Measurements from ENCODE around the gene EPB41L4A. TPM values are rescaled to one million over a fixed set of nuclear protein-coding genes. Genes with fewer than 3 reads are reported as not detected.

The EPB41L4A gene
- total RNA-seq, 1 donor from 2014 or later: 30.6 TPM

DNA sequence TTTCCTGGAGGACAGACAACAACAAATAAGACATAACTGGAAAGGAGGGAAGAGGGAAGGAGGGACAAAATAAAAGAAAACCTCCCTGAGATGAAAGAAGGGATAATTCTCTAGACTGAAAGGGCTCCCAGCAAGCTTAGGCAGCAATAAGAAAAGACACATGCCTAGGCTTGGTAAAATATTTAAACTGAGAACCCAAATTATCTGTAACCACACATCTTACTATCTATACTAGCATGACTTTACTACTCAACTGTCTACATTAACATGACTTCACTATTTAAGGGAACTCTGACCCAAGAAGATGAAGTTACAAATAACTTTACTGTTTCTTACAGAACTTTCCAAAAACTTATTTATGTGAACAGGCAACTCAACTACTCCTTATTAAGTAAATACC is 95.9 kb downstream of the EPB41L4A start:
- Histone ChIP-seq H3K27me3 (ENCODE audit: control insufficient read depth, insufficient read depth, low read length) (no peaks in the 10 kb centered on the region), H3K36me3 (ENCODE audit: control insufficient read depth, insufficient read depth, low read length) (no peaks in the 10 kb centered on the region), H3K4me3 (ENCODE audit: low read depth, low read length) (no peak overlapping the region)
- no peak for DNase-seq (ENCODE audit: low read depth)
- TF ChIP-seq, protein P1, sequence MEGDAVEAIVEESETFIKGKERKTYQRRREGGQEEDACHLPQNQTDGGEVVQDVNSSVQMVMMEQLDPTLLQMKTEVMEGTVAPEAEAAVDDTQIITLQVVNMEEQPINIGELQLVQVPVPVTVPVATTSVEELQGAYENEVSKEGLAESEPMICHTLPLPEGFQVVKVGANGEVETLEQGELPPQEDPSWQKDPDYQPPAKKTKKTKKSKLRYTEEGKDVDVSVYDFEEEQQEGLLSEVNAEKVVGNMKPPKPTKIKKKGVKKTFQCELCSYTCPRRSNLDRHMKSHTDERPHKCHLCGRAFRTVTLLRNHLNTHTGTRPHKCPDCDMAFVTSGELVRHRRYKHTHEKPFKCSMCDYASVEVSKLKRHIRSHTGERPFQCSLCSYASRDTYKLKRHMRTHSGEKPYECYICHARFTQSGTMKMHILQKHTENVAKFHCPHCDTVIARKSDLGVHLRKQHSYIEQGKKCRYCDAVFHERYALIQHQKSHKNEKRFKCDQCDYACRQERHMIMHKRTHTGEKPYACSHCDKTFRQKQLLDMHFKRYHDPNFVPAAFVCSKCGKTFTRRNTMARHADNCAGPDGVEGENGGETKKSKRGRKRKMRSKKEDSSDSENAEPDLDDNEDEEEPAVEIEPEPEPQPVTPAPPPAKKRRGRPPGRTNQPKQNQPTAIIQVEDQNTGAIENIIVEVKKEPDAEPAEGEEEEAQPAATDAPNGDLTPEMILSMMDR (IDR thresholded peaks at IDR 0.05; ENCODE audit: insufficient read depth, low read length, poor library complexity, severe bottlenecking): no peak

DNA sequence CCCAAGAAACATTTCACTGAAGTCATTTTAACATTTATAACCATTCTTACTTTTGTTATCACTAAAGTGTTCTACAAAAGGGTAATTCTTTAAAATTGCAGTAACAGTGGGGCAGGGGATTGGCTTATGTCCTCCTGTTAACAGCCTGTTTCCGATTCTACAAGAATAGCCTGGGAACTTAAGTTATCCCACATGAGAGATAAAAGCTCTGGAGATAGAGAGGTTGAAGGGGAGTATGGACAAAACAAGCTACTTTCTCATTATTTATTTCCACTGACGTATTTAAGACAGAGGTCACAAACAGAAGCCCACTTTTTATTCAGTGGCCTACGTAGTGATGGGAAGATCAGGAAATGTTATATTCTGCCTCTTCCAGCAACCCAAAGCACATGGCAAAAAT is 98.7 kb downstream of the EPB41L4A start:
- Histone ChIP-seq H3K27me3 (ENCODE audit: control insufficient read depth, insufficient read depth, low read length) (no peaks in the 10 kb centered on the region), H3K4me3 (ENCODE audit: low read depth, low read length) (no peak overlapping the region), H3K36me3 (ENCODE audit: control insufficient read depth, insufficient read depth, low read length) (no peaks in the 10 kb centered on the region)
- no peak for DNase-seq (ENCODE audit: low read depth)
- TF ChIP-seq, protein P1 (IDR thresholded peaks at IDR 0.05; ENCODE audit: insufficient read depth, low read length, poor library complexity, severe bottlenecking): no peak

DNA sequence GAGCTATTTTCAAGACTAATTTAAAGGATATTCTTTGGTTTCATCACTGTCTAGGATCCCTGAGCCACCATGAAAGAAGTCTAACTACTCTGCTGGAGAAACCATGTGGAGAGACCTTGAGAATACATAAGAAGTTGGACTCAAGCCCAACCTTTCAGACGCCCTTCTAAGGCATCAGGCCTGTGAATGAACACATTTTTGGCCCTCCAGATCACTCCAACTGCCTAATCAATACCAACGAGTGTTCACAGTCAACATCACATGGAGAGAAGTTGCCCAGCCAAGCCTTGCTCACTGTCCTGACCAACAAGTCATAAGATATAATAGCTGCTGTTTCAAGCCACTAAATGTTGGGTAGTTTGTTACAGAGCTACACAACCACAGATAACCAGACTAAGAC is 100.7 kb downstream of the EPB41L4A start:
- TF ChIP-seq, protein P1 (IDR thresholded peaks at IDR 0.05; ENCODE audit: insufficient read depth, low read length, poor library complexity, severe bottlenecking): no peak
- no peak for DNase-seq (ENCODE audit: low read depth)
- Histone ChIP-seq H3K27me3 (ENCODE audit: control insufficient read depth, insufficient read depth, low read length) (no peaks in the 10 kb centered on the region), H3K4me3 (ENCODE audit: low read depth, low read length) (no peak overlapping the region), H3K36me3 (ENCODE audit: control insufficient read depth, insufficient read depth, low read length) (no peaks in the 10 kb centered on the region)

DNA sequence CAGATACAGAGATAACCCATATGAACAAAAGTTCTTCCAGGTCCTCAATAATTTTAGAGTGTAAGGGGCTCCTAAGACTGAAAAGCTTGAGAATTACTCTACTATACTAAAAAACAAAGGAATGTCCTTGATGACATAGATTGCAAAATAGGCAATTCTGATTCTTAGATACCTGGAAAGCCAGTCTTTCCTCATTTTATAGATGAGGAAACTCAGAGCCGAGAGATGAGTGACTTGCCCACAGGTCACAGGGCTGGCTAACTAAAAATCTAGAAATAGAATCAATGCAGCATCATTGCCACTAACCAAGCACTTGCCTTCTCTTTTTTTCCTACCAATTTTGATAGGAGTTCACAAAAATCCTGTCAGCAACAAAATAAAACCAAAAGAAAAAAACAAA is 101.2 kb downstream of the EPB41L4A start:
- H3K36me3 ChIP-seq (ENCODE audit: control insufficient read depth, insufficient read depth, low read length): no peaks in the 10 kb centered on the region
- H3K27me3 ChIP-seq (ENCODE audit: control insufficient read depth, insufficient read depth, low read length): no peaks in the 10 kb centered on the region
- H3K4me3 ChIP-seq (ENCODE audit: low read depth, low read length): no peak overlapping the region
- DNase-seq (ENCODE audit: low read depth): no peak
- TF ChIP-seq, protein P1 (IDR thresholded peaks at IDR 0.05; ENCODE audit: insufficient read depth, low read length, poor library complexity, severe bottlenecking): no peak

DNA sequence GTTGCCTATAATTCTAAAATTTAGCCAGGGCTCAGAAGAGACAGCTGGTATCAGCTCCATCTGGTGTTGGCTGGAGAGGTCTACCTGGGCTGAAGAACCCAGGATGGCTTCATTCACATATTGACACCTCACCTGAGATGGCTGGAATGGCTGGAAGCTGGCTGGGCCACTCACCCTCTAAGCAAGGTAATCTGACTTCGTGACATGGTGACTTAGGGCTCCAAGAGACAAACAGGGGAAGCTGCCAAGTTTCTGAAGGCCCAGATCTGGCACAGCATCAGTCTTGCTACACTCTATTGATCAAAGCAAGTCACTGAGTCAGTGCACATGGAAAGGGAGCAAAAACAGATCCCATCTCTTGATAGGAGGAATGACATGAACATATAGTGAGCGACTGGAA is 102.3 kb downstream of the EPB41L4A start:
- TF ChIP-seq, protein P1 (IDR thresholded peaks at IDR 0.05; ENCODE audit: insufficient read depth, low read length, poor library complexity, severe bottlenecking): no peak
- DNase-seq (ENCODE audit: low read depth): no peak
- no peaks in the 10 kb centered on the region for H3K27me3 ChIP-seq (ENCODE audit: control insufficient read depth, insufficient read depth, low read length)
- H3K36me3 ChIP-seq (ENCODE audit: control insufficient read depth, insufficient read depth, low read length): no peaks in the 10 kb centered on the region
- no peak overlapping the region for H3K4me3 ChIP-seq (ENCODE audit: low read depth, low read length)

DNA sequence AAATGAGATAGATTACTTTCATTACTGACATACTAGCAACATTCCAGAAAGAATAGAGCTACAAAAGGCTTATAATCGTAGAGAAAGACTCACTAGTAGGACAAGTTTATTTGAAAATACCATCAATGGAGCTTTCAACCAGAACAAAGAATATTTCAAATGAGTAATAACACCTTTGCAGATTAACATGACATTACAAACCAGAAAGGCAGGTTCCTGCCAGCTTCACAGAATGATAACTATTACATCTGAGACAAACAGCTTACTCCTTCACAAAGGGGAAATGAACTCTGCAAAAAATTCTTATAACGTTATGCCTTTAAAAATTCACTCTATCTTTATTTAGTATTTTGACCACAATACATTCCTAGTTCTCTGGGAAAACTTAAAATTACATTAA is 103.1 kb downstream of the EPB41L4A start:
- H3K27me3 ChIP-seq (ENCODE audit: control insufficient read depth, insufficient read depth, low read length): no peaks in the 10 kb centered on the region
- TF ChIP-seq, protein P1 (IDR thresholded peaks at IDR 0.05; ENCODE audit: insufficient read depth, low read length, poor library complexity, severe bottlenecking): no peak
- H3K36me3 ChIP-seq (ENCODE audit: control insufficient read depth, insufficient read depth, low read length): no peaks in the 10 kb centered on the region
- DNase-seq (ENCODE audit: low read depth): no peak
- no peak overlapping the region for H3K4me3 ChIP-seq (ENCODE audit: low read depth, low read length)

Data from kidney epithelial cell (primary cell).